Sigmoid colon (tissue), 7 donors: Measurements from ENCODE around the gene C6orf52. TPM values are rescaled to one million over a fixed set of nuclear protein-coding genes. Genes with fewer than 3 reads are reported as not detected.
A peak's percentile ranks its signal among the peaks of the same experiment; 100 is the strongest.

Source experiments
- DNase-seq: peaks from one replicate; pipeline ENCODE4 v3.0.0-alpha.2; 2019
- H3K27ac ChIP-seq, 4 donors: fragments of 200-600 bp; sonication (generic); one replicate each; pipeline ENCODE4 v1.5.1; 2016 to 2019; ENCODE audit warnings: mild to moderate bottlenecking in 1 of 4
- H3K27me3 ChIP-seq, 3 donors: fragments of 200-600 bp; sonication (generic); one replicate each; pipeline ENCODE4 v1.5.1; 2019; ENCODE audit warnings: mild to moderate bottlenecking in 1 of 3
- H3K36me3 ChIP-seq, 4 donors: fragments of 200-600 bp; sonication (generic); one replicate each; pipeline ENCODE4 v1.5.1; 2016 to 2019
- H3K4me1 ChIP-seq, 4 donors: fragments of 200-600 bp; sonication (generic); one replicate each; pipeline ENCODE4 v1.5.1; 2017 to 2019
- H3K4me3 ChIP-seq, 4 donors: fragments of 200-600 bp; sonication (generic); one replicate each; pipeline ENCODE4 v1.5.1; 2017 to 2019; ENCODE audit warnings: mild to moderate bottlenecking in 2 of 4, moderate library complexity in 1 of 4
- H3K9me3 ChIP-seq, 4 donors: fragments of 200-600 bp in 3 of 4; sonication (generic) in 3 of 4; one replicate each; pipeline versions ENCODE4 v1.5.1 to v1.6.1; 2013 to 2019
- CTCF ChIP-seq, 4 experiments: fragments of 450-650 bp in 3 of 4; fragments of 200-600 bp in 1 of 4; IDR thresholded peaks; one replicate each; pipeline ENCODE4 v1.5.1; 2016 to 2019; ENCODE audit warnings: antibody characterized with exemption in 4 of 4, mild to moderate bottlenecking in 3 of 4, moderate library complexity in 2 of 4
- EP300 ChIP-seq, 4 donors: sonication (generic); formaldehyde crosslinking; IDR thresholded peaks; one replicate each; pipeline ENCODE4 v1.6.1; 2017; ENCODE audit warnings: antibody characterized with exemption in 4 of 4
- POLR2A ChIP-seq, 2 donors: fragments of 450-650 bp; IDR thresholded peaks; one replicate each; pipeline ENCODE4 v1.6.1; 2016; ENCODE audit warnings: antibody characterized with exemption in 2 of 2, mild to moderate bottlenecking in 2 of 2, moderate library complexity in 2 of 2
- POLR2AphosphoS5 ChIP-seq, 4 donors: sonication (generic); formaldehyde crosslinking; IDR thresholded peaks; one replicate each; pipeline ENCODE4 v1.6.1; 2017; ENCODE audit warnings: antibody characterized with exemption in 4 of 4
- WGBS, 2 donors: extraction: QIAGEN DNeasy Blood & Tissue Kit; methylation state at CpG; one replicate each; pipeline ENCODE4 v1.1.7; 2013; 5-methylcytosine and 5-hydroxymethylcytosine counted together
- intact Hi-C: fragments of 100-400 bp; cut with DNase I; formaldehyde crosslinking; loops from one replicate; pipeline ENCODE4 v1.15.1; 2023
- polyA plus RNA-seq, 3 donors: library from polyadenylated mRNA; stranded (reverse); fragments of 200-250 nt; gene quantifications; one replicate each; pipeline ENCODE4 v1.2.3, GENCODE V29; 2013
- total RNA-seq, 4 donors: library from RNA; depleted of rRNA; stranded (reverse); fragments of >200 nt; gene quantifications; one replicate each; pipeline ENCODE4 v1.1.0, GENCODE V29; 2016
- donor health status: healthy with polysubstance abuse.
- donor health status: Bipolar disorder and iron deficiency.
- donor health status: healthy.

Gene C6orf52
- total and polyA plus RNA-seq, 7 donors = 1.3 TPM; not detected in 6

DNA sequence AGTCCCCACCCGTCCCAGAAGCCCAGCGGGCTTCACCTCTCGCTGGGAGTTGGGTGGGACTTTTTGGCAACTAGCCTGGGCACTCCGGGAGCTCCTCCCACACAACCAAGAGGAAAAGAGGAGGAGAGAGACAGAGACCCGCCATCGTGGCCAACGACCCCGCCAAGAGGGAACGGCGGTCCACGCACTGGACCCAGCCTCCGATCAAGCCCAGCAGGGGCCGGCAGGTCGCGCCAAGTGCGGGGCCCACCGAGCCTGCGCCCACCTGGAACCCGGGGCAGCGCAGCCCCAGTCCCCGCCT lies 25.5 kb upstream of the C6orf52 start:
- no peak for DNase-seq

GRCh38 chr6:10719296-10719963 lies 25.0 kb upstream of the C6orf52 start:
- H3K4me3 ChIP-seq = peak overlapping the region; percentile 29 to 60 (median 52)
- H3K27me3 ChIP-seq = no peaks in the 10 kb centered on the region
- TF ChIP-seq POLR2AphosphoS5 (IDR thresholded peaks at IDR 0.05) = no peak
- no peak for TF ChIP-seq POLR2A (IDR thresholded peaks at IDR 0.05)
- no peak for TF ChIP-seq CTCF (IDR thresholded peaks at IDR 0.05)
- TF ChIP-seq EP300 (IDR thresholded peaks at IDR 0.05) = no peak
- 64 to 72% methylated on average over 8 of the region's 8 CpGs for WGBS, 2 donors
- intact Hi-C loops = no loop called here
- H3K4me1 ChIP-seq = peaks cover 0 to 28% (median 13%) of the 10 kb centered on the region in 4 donors
- peaks cover 0 to 4% (median 0%) of the 10 kb centered on the region in 4 donors for H3K9me3 ChIP-seq
- DNase-seq = no peak
- no peaks in the 10 kb centered on the region for H3K36me3 ChIP-seq
- peak overlapping the region; percentile 73 to 87 (median 77) for H3K27ac ChIP-seq

More for the DNA sequence above, 25.5 kb upstream of the C6orf52 start:
- intact Hi-C loops = loop anchor here (10.0 kb wide), 1 partner anchor 115 kb away; no protein-coding TSS in a partner anchor
- H3K36me3 ChIP-seq = peaks cover 0 to under 1% (median 0%) of the 10 kb centered on the region in 4 donors
- peaks cover 0 to 32% (median 18%) of the 10 kb centered on the region in 4 donors for H3K4me1 ChIP-seq
- peak overlapping the region; percentile 73 to 87 (median 77) for H3K27ac ChIP-seq
- H3K9me3 ChIP-seq = peaks cover 0 to 4% (median 0%) of the 10 kb centered on the region in 4 donors
- 31 to 33% methylated on average over 21 of the region's 21 CpGs for WGBS, 2 donors
- TF ChIP-seq EP300 (IDR thresholded peaks at IDR 0.05) (no peak), POLR2A (IDR thresholded peaks at IDR 0.05) (no peak), CTCF (IDR thresholded peaks at IDR 0.05) (no peak), POLR2AphosphoS5 (IDR thresholded peaks at IDR 0.05) (no peak)
- H3K4me3 ChIP-seq = peak overlapping the region; percentile 29 to 60 (median 52)
- no peaks in the 10 kb centered on the region for H3K27me3 ChIP-seq

- peaks cover 0 to 14% (median 1%) of the 10 kb centered on the region in 4 donors for H3K36me3 ChIP-seq
- TF ChIP-seq POLR2A (IDR thresholded peaks at IDR 0.05) (no peak), POLR2AphosphoS5 (IDR thresholded peaks at IDR 0.05) (no peak), CTCF (IDR thresholded peaks at IDR 0.05) (no peak), EP300 (IDR thresholded peaks at IDR 0.05) (no peak)
- DNase-seq = no peak
- H3K9me3 ChIP-seq = peaks cover 0 to 4% (median 0%) of the 10 kb centered on the region in 4 donors
- no peaks in the 10 kb centered on the region for H3K27me3 ChIP-seq
- intact Hi-C loops = no loop called here
- 88 to 91% methylated on average over 8 of the region's 8 CpGs for WGBS, 2 donors
- H3K27ac ChIP-seq = no peak overlapping the region
- no peak overlapping the region for H3K4me3 ChIP-seq
- H3K4me1 ChIP-seq = no peaks in the 10 kb centered on the region
Measured at GRCh38 chr6:10713962-10714361, 19.5 kb upstream of the C6orf52 start.

DNA sequence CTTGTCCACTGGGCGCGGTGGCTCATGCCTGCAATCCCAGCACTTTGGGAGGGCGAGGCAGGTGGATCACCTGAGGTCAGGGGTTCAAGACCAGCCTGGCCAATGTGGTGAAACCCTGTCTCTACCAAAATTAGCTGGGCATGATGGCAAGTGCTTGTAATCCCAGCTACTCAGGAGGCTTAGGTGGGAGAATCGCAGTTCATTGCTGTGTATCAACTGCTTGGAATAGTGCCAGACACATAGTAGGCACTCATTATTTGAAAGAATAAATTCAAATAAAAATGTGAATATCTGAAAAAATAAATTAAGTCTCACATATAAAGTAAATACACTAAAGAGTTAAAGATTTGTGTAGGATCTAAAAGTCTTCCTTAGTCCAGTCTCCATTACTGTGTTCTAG lies 2.2 kb upstream of the C6orf52 start:
- H3K4me1 ChIP-seq = peaks cover 0 to 31% (median 27%) of the 10 kb centered on the region in 4 donors
- DNase-seq = no peak
- H3K9me3 ChIP-seq = no peaks in the 10 kb centered on the region
- H3K4me3 ChIP-seq = no peak overlapping the region
- no peak for TF ChIP-seq EP300 (IDR thresholded peaks at IDR 0.05)
- no peak for TF ChIP-seq POLR2AphosphoS5 (IDR thresholded peaks at IDR 0.05)
- TF ChIP-seq POLR2A (IDR thresholded peaks at IDR 0.05) = no peak
- TF ChIP-seq CTCF (IDR thresholded peaks at IDR 0.05) = no peak
- no peaks in the 10 kb centered on the region for H3K27me3 ChIP-seq
- H3K36me3 ChIP-seq = peaks cover 0 to 39% (median 2%) of the 10 kb centered on the region in 4 donors
- intact Hi-C loops = no loop called here
- no peak overlapping the region for H3K27ac ChIP-seq
- WGBS, 2 donors = 95 to 96% methylated on average over 4 of the region's 4 CpGs
